HFFc6 (cell line): ENCODE data around the gene ENTPD8. TPM values are rescaled to one million over a fixed set of nuclear protein-coding genes. Genes with fewer than 3 reads are reported as not detected.

Experiments
- DNase-seq: peaks from one replicate; pipeline ENCODE4 v3.0.0-alpha.2; 2018
- H3K27ac Mint-ChIP-seq: 2 replicates; pipeline ENCODE4 v1.8.0; 2020; ENCODE audit warnings: mild to moderate bottlenecking, mixed read lengths
- H3K27me3 Mint-ChIP-seq: 2 replicates; pipeline ENCODE4 v1.8.0; 2021; ENCODE audit warnings: mild to moderate bottlenecking, moderate library complexity, mixed read lengths; ENCODE audit not compliant: insufficient read depth
- H3K36me3 Mint-ChIP-seq: 2 replicates; pipeline ENCODE4 v1.8.0; 2021; ENCODE audit warnings: low read depth, mixed read lengths
- H3K4me1 Mint-ChIP-seq: 2 replicates; pipeline ENCODE4 v1.8.0; 2020; ENCODE audit warnings: low read depth, mixed read lengths
- H3K4me3 Mint-ChIP-seq: 2 replicates; pipeline ENCODE4 v1.8.0; 2020; ENCODE audit warnings: mild to moderate bottlenecking, moderate library complexity, mixed read lengths
- H3K9me3 Mint-ChIP-seq: 2 replicates; pipeline ENCODE4 v1.8.0; 2020; ENCODE audit warnings: mild to moderate bottlenecking, mixed read lengths
- CTCF ChIP-seq: fragments of 200-600 bp; sonication (generic); IDR thresholded peaks from 2 replicates; pipeline ENCODE4 v1.5.0; 2021; ENCODE audit warnings: antibody characterized with exemption, mild to moderate bottlenecking
- total RNA-seq, 6 experiments: library from RNA; stranded (reverse); fragmentation: NEBNext Ultra II Directional; extraction: Animal tissue kit (Norgen Biotek cat#: 25700); gene quantifications; 2 replicates in 1 of 6; 3 replicates in 5 of 6; pipeline ENCODE4 v1.2.3, GENCODE V29; 2021

ENTPD8 gene
- total RNA-seq, 6 experiments from 2014 or later, result not detected

- H3K27ac Mint-ChIP-seq, result no peak overlapping the region
- no peaks in the 10 kb centered on the region for H3K36me3 Mint-ChIP-seq
- no peak for TF ChIP-seq CTCF
- no peak for DNase-seq
- no peak overlapping the region for H3K4me3 Mint-ChIP-seq
- H3K27me3 Mint-ChIP-seq, result peaks cover 12% of the 10 kb centered on the region
- no peaks in the 10 kb centered on the region for H3K9me3 Mint-ChIP-seq
- H3K4me1 Mint-ChIP-seq, result peaks cover 8% of the 10 kb centered on the region
These were observed 45.6 kb upstream of the ENTPD8 start for GRCh38 chr9:137486545-137487453.

GRCh38 chr9:137486141-137486490 lies 45.0 kb upstream of the ENTPD8 start:
- no peak overlapping the region for H3K27ac Mint-ChIP-seq
- peaks cover 14% of the 10 kb centered on the region for H3K4me1 Mint-ChIP-seq
- peaks cover 10% of the 10 kb centered on the region for H3K27me3 Mint-ChIP-seq
- TF ChIP-seq CTCF, result no peak
- H3K36me3 Mint-ChIP-seq, result no peaks in the 10 kb centered on the region
- no peak overlapping the region for H3K4me3 Mint-ChIP-seq
- no peak for DNase-seq
- H3K9me3 Mint-ChIP-seq, result no peaks in the 10 kb centered on the region

GRCh38 chr9:137485343-137486140 lies 44.4 kb upstream of the ENTPD8 start:
- H3K4me3 Mint-ChIP-seq, result no peak overlapping the region
- peaks cover 10% of the 10 kb centered on the region for H3K27me3 Mint-ChIP-seq
- no peak for TF ChIP-seq CTCF
- H3K4me1 Mint-ChIP-seq, result peaks cover 14% of the 10 kb centered on the region
- no peaks in the 10 kb centered on the region for H3K9me3 Mint-ChIP-seq
- H3K36me3 Mint-ChIP-seq, result no peaks in the 10 kb centered on the region
- no peak overlapping the region for H3K27ac Mint-ChIP-seq
- no peak for DNase-seq

- peaks cover 10% of the 10 kb centered on the region for H3K27me3 Mint-ChIP-seq
- H3K27ac Mint-ChIP-seq, result no peak overlapping the region
- no peaks in the 10 kb centered on the region for H3K9me3 Mint-ChIP-seq
- no peak for DNase-seq
- no peaks in the 10 kb centered on the region for H3K36me3 Mint-ChIP-seq
- peaks cover 15% of the 10 kb centered on the region for H3K4me1 Mint-ChIP-seq
- no peak for TF ChIP-seq CTCF
- no peak overlapping the region for H3K4me3 Mint-ChIP-seq
These were observed 43.6 kb upstream of the ENTPD8 start for GRCh38 chr9:137484551-137485315.

- Mint-ChIP-seq H3K9me3 (no peaks in the 10 kb centered on the region), H3K36me3 (no peaks in the 10 kb centered on the region), H3K4me3 (peak overlapping the region; percentile 28; the same call in 1 of the 2 replicates), H3K4me1 (peaks cover 22% of the 10 kb centered on the region), H3K27me3 (peaks cover 3% of the 10 kb centered on the region), H3K27ac (peak overlapping the region; percentile 73)
- DNase-seq, result peak; percentile 63
- TF ChIP-seq CTCF, result no peak
These were observed 41.1 kb upstream of the ENTPD8 start for GRCh38 chr9:137482094-137482781.
